Heart left ventricle (tissue), 13 donors: ENCODE results near the gene PPM1K.

ENCODE experiments used
- POLR2A ChIP-seq, 2 donors: fragments of 450-650 bp; IDR thresholded peaks; one replicate each; pipeline ENCODE4 v1.6.1; 2017; ENCODE audit warnings: antibody characterized with exemption in 2 of 2, mild to moderate bottlenecking in 2 of 2, moderate library complexity in 2 of 2
- TF ChIP-seq, protein P1 (sequence below), 12 donors: fragments of 200-600 bp; sonication (generic) in 4 of 12; IDR thresholded peaks; one replicate each; pipeline versions ENCODE4 v1.5.0 to v1.8.0; 2018 to 2022; ENCODE audit warnings: antibody characterized with exemption in 12 of 12, mild to moderate bottlenecking in 5 of 12
- donor health status: ischemic (EF 13 %, LVEDD 7.1; RV severe dilation, severe dysfunction).
- donor health status: DM: no; HTN: yes; CAD: no.
- donor health status: DM: no; HTN: no; CAD: no.
- donor health status: ischemic (EF 25% LVEDD 6.9; RV normal size, moderate dysfunction).
- donor health status: ischemic (EF 25% LVEDD 5.7; RV mildly dilated, moderate dysfunction).
- donor health status: ischemic (EF 35%, LVEDD 5.7; RV mildly dilated, moderate dysfunction).
- donor health status: nonischemic (EF 11% LVEDD 7.7; RV severe dilation, severe dysfunction).
- donor health status: DM: yes; HTN: yes; CAD: no.
- donor health status: PGD.
- donor health status: ischemic (EF 29% LVEDD 5.4; RV normal size, mild dysfunction).
- donor health status: nonischemic (EF 23%, LVEDD 6.1; RV moderate dilation, normal function).

DNA sequence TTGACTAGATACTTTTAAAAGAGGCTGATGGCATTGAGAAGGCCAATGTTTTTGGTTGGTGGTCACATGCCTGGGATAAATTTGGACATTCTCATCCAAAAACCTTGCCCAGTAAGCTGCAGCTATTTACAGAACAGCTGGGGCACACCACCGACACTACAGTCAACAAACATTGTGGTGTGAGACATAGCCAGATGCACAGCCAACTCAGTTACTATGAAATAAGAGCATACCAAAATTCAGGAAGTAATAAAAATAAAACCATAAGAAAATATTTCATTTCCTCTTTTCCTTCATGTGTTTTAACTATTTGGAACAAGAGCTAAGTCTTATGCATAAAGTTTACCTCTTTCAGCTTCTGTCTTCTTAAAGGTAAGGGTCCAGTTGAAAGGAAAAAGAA lies 8.8 kb downstream of the PPM1K start:
- TF ChIP-seq, protein P1, sequence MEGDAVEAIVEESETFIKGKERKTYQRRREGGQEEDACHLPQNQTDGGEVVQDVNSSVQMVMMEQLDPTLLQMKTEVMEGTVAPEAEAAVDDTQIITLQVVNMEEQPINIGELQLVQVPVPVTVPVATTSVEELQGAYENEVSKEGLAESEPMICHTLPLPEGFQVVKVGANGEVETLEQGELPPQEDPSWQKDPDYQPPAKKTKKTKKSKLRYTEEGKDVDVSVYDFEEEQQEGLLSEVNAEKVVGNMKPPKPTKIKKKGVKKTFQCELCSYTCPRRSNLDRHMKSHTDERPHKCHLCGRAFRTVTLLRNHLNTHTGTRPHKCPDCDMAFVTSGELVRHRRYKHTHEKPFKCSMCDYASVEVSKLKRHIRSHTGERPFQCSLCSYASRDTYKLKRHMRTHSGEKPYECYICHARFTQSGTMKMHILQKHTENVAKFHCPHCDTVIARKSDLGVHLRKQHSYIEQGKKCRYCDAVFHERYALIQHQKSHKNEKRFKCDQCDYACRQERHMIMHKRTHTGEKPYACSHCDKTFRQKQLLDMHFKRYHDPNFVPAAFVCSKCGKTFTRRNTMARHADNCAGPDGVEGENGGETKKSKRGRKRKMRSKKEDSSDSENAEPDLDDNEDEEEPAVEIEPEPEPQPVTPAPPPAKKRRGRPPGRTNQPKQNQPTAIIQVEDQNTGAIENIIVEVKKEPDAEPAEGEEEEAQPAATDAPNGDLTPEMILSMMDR (IDR thresholded peaks at IDR 0.05), result no peak
- TF ChIP-seq POLR2A (IDR thresholded peaks at IDR 0.05), result no peak
